Measurements from ENCODE around the gene DDX47.
A peak's percentile ranks its signal among the peaks of the same experiment; 100 is the strongest.
"Not testable (repeated sequence)": the region's sequence is repeated elsewhere in the genome, so short reads cannot be mapped to it uniquely, and the experiment has no call there.

The DDX47 gene

DNA sequence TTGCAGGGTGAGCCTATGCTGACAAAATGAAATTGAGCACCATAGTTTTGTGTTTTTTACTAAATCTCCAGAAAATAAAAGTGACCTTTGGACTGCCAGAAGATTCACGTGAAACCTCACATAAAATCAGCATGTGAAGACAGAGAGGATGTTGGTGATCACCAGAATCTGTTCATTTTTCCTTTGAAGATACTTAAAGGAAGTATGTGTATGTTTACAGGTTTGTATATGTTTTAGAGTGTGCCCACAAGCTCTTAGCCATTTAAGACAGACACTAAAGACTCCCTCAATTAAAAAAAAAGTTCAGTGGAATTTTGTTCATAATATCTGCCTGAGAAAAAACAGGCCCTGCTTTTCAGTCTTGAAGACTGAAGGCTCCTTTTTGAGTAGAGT is 25.9 kb downstream of the DDX47 start:
- no peak overlapping the region for H3K27ac ChIP-seq
- TF ChIP-seq, protein P1, sequence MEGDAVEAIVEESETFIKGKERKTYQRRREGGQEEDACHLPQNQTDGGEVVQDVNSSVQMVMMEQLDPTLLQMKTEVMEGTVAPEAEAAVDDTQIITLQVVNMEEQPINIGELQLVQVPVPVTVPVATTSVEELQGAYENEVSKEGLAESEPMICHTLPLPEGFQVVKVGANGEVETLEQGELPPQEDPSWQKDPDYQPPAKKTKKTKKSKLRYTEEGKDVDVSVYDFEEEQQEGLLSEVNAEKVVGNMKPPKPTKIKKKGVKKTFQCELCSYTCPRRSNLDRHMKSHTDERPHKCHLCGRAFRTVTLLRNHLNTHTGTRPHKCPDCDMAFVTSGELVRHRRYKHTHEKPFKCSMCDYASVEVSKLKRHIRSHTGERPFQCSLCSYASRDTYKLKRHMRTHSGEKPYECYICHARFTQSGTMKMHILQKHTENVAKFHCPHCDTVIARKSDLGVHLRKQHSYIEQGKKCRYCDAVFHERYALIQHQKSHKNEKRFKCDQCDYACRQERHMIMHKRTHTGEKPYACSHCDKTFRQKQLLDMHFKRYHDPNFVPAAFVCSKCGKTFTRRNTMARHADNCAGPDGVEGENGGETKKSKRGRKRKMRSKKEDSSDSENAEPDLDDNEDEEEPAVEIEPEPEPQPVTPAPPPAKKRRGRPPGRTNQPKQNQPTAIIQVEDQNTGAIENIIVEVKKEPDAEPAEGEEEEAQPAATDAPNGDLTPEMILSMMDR (IDR thresholded peaks at IDR 0.05): no peak
- intact Hi-C loops (cut with DNase I; ENCODE audit: low total_unique reads): loop anchor here (10.0 kb wide), 2 partner anchors 46 to 376 kb away; no protein-coding TSS in a partner anchor

DNA sequence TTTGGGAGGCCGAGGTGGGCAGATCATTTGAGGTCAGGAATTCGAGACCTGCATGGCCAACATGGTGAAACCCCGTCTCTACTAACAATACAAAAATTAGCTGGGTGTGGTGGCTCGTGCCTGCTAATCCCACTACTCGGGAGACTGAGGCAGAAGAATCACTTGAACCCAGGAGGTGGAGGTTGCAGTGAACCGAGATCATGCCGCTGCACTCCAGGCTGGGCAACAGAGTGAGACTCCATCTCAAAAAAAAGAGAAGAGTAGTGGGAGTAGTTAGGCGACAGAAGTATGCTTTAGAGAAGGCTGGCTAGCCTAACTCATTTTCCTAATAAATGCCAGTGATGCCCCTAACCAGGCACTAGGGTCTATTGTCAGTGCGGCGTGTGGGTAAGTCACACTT is 26.3 kb downstream of the DDX47 start:
- H3K9me3 ChIP-seq, H3K4me3 ChIP-seq, H3K27me3 ChIP-seq, H3K36me3 ChIP-seq, DNase-seq, H3K27ac ChIP-seq: not testable (repeated sequence)
- intact Hi-C loops (cut with DNase I; ENCODE audit: low total_unique reads): loop anchor here (10.0 kb wide), 2 partner anchors 45 to 375 kb away; no protein-coding TSS in a partner anchor
- H3K4me1 ChIP-seq: peaks cover 0 to 10% (median 0%) of the 10 kb centered on the region in 4 donors

More for the DNA sequence above, 25.9 kb downstream of the DDX47 start:
- no peaks in the 10 kb centered on the region for H3K27me3 ChIP-seq
- no peaks in the 10 kb centered on the region for H3K9me3 ChIP-seq
- peaks cover 0 to under 1% (median 0%) of the 10 kb centered on the region in 3 donors for H3K36me3 ChIP-seq
- H3K4me3 ChIP-seq: no peak overlapping the region
- H3K4me1 ChIP-seq: peaks cover 0 to 10% (median 0%) of the 10 kb centered on the region in 4 donors
- no peak for DNase-seq

DNA sequence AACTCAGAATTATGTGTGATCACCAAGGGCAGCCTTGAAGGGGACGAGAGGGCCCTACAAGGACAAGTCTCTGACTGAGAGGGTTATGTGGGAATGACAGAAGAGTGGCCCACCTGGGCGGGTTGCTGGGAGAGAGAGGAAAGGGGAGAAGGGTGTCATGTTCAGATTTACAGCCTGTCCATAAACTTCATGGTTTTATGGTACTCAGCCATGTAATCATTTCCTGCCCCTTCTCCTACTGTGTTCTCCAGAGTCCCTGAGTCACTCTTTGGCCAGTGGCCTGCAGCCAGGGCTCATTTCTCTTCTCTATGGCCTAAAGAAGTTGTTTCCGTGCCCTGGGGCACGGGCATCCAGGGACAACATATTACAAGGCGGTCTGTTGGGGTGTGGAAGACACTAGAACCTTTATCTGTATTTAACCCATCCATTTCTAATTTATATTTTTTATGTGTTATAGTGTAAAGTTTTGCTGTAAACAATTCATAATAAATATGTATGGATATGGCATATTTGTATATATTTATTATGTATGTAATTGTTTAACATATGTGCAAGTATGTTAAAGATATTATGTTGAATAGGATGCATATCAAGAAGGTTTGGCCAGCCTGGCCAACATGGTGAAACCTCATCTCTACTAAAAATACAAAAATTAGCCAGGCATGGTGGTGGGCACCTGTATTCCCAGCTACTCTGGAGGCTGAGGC is 26.9 kb downstream of the DDX47 start:
- intact Hi-C loops (cut with DNase I; ENCODE audit: low total_unique reads): loop anchor here (10.0 kb wide), 2 partner anchors 45 to 375 kb away; no protein-coding TSS in a partner anchor
- Histone ChIP-seq H3K27me3 (no peaks in the 10 kb centered on the region), H3K9me3 (no peaks in the 10 kb centered on the region), H3K4me3 (no peak overlapping the region), H3K4me1 (peaks cover 0 to 10% (median 0%) of the 10 kb centered on the region in 4 donors), H3K36me3 (no peaks in the 10 kb centered on the region), H3K27ac (no peak overlapping the region)
- peak; percentile 57 to 73 for DNase-seq
- TF ChIP-seq, protein P1 (IDR thresholded peaks at IDR 0.05): no peak

DNA sequence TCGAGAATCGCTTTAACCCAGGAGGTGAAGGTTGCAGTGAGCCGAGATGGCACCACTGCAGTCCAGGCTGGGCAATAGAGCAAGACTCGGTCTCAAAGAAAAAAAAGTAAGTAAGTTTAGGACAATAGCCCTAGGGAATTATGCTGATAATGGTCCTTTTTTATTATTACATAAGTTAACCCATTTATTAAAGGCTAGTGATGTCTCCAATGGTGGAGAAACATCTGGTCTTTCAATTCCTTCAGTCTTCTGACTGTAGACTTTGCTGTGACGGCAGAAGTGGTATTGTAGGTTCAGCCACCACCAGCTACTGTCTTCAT is 27.4 kb downstream of the DDX47 start:
- intact Hi-C loops (cut with DNase I; ENCODE audit: low total_unique reads): no loop called here
- TF ChIP-seq, protein P1 (IDR thresholded peaks at IDR 0.05): no peak
- Histone ChIP-seq H3K4me1 (peaks cover 0 to 10% (median 0%) of the 10 kb centered on the region in 4 donors), H3K27me3 (no peaks in the 10 kb centered on the region), H3K36me3 (no peaks in the 10 kb centered on the region), H3K9me3 (no peaks in the 10 kb centered on the region), H3K27ac (no peak overlapping the region), H3K4me3 (no peak overlapping the region)
- no peak for DNase-seq

DNA sequence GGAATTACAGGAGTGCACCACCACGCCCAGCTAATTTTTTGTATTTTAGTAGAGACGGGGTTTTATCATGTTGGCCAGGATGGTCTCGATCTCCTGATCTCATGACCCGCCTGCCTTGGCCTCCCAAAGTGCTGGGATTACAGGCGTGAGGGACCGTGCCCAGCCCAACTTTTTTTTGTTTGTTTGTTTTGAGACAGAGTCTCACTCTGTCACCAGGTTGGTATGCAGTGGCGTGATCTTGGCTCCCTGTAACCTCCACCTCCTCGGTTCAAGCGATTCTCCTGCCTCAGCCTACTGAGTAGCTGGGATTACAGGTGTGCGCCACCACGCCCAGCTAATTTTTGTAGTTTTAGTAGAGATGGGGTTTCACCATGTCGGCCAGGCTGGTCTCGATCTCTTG is 28.3 kb downstream of the DDX47 start:
- H3K4me3 ChIP-seq; H3K27me3 ChIP-seq; DNase-seq; H3K36me3 ChIP-seq; intact Hi-C loops (cut with DNase I; ENCODE audit: low total_unique reads); H3K27ac ChIP-seq; H3K9me3 ChIP-seq: not testable (repeated sequence)
- peaks cover 0 to 10% (median 0%) of the 10 kb centered on the region in 4 donors for H3K4me1 ChIP-seq

DNA sequence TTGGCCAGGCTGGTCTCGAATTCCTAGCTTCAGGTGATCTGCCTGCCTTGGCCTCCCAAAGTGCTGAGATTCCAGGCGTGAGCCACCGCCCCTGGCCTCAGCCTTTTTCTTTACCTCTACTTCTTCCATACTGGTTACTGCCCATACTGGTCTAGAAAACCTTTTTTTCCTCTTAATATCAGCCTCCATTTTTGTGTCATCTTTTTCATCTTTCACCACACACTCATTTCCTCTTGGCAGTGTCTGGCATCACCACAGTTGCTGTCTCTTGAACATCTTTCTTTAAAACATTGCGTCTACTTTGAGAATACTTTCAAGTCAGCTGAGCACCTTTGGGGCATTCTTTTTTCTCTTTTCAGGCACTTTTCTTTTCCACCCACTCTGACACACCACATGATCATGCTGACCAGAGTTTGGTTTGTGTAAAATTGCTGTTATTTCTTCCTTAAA is 32.7 kb downstream of the DDX47 start:
- H3K4me1 ChIP-seq: no peaks in the 10 kb centered on the region
- no peak overlapping the region for H3K4me3 ChIP-seq
- no peak for DNase-seq
- H3K9me3 ChIP-seq: no peaks in the 10 kb centered on the region
- TF ChIP-seq, protein P1 (IDR thresholded peaks at IDR 0.05): no peak
- intact Hi-C loops (cut with DNase I; ENCODE audit: low total_unique reads): no loop called here
- H3K27me3 ChIP-seq: no peaks in the 10 kb centered on the region
- no peak overlapping the region for H3K27ac ChIP-seq
- H3K36me3 ChIP-seq: no peaks in the 10 kb centered on the region

DNA sequence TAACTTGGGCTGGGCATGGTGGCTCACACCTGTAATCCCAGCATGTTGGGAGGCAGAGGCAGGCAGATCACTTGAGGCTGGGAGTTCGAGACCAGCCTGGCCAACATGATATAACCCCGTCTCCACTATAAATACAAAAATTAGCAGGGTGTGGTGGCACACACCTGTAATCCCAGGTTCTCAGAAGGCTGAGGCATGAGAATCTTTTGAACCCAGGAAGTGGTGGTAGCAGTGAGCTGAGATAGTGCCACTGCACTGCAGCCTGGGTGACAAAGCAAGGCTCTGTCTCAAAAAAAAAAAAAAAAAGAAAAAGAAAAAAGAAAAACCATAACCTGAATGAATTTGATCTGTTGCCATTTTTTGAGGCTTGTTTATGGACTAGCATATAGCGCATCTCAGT is 33.6 kb downstream of the DDX47 start:
- H3K36me3 ChIP-seq; H3K27ac ChIP-seq; H3K4me3 ChIP-seq; H3K4me1 ChIP-seq; H3K9me3 ChIP-seq; DNase-seq; H3K27me3 ChIP-seq; intact Hi-C loops (cut with DNase I; ENCODE audit: low total_unique reads): not testable (repeated sequence)
